SK-N-SH (cell line): Measurements from ENCODE around the gene DPEP2. TPM values are rescaled to one million over a fixed set of nuclear protein-coding genes. Genes with fewer than 3 reads are reported as not detected.
"Not testable (repeated sequence)": the region's sequence is repeated elsewhere in the genome, so short reads cannot be mapped to it uniquely, and the experiment has no call there.

ENCODE experiments used
- CTCF ChIA-PET: fragments of 300-600, 350-600 bp; formaldehyde crosslinking; extraction: SDS; loops from one replicate; lab custom pipeline; 2021; lab: Yijun Ruan, JAX
- POLR2A ChIA-PET: fragments of 350-600 bp; sonication (Branson Sonifier 250); formaldehyde crosslinking; extraction: SDS; loops from one replicate; lab custom pipeline; 2020; ENCODE audit warnings: antibody characterized with exemption, inconsistent platforms; lab: Yijun Ruan, JAX
- DNase-seq: peaks from one replicate; pipeline ENCODE4 v3.0.0; 2012
- H2AFZ ChIP-seq: fragments of 200-600 bp; sonication (generic); 2 replicates; pipeline ENCODE4 v1.8.1; 2016; ENCODE audit warnings: antibody characterized with exemption, mild to moderate bottlenecking, low read depth
- H3F3A ChIP-seq: fragments of 200-600 bp; sonication (generic); replicated peaks from 2 replicates; pipeline ENCODE3; 2016; ENCODE audit warnings: antibody characterized with exemption, mild to moderate bottlenecking; ENCODE audit not compliant: insufficient read depth
- H3K27ac ChIP-seq, 2 experiments: fragments of 200-500 bp in 1 of 2; fragments of 200-600 bp in 1 of 2; sonication (Bioruptor generic) in 1 of 2; sonication (generic), shearing (Covaris generic) in 1 of 2; 2 replicates each; pipeline versions ENCODE4 v1.5.1 to v1.6.1; 2014 to 2016; ENCODE audit warnings: low read depth in 2 of 2, inconsistent platforms in 1 of 2, low read length in 1 of 2, mild to moderate bottlenecking in 1 of 2, mixed read lengths in 1 of 2
- H3K27me3 ChIP-seq: fragments of 200-600 bp; sonication (generic), shearing (Covaris generic); 2 replicates; pipeline ENCODE4 v1.6.1; 2016; ENCODE audit warnings: mixed run types; ENCODE audit not compliant: insufficient read depth
- H3K36me3 ChIP-seq, 2 experiments: fragments of 200-500 bp in 1 of 2; fragments of 200-600 bp in 1 of 2; sonication (Bioruptor generic) in 1 of 2; sonication (generic) in 1 of 2; replicated peaks in 1 of 2; 2 replicates each; pipeline versions ENCODE3 to v1.5.1; 2014 to 2016; ENCODE audit warnings: low read length in 1 of 2, mild to moderate bottlenecking in 1 of 2; ENCODE audit not compliant: insufficient read depth in 2 of 2, control insufficient read depth in 1 of 2
- H3K4me1 ChIP-seq, 2 experiments: fragments of 200-500 bp in 1 of 2; fragments of 200-600 bp in 1 of 2; sonication (Bioruptor generic) in 1 of 2; sonication (generic), shearing (Covaris generic) in 1 of 2; 2 replicates each; pipeline versions ENCODE4 v1.5.1 to v1.6.1; 2014 to 2016; ENCODE audit warnings: low read depth in 1 of 2, low read length in 1 of 2, mixed run types in 1 of 2; ENCODE audit not compliant: insufficient read depth in 2 of 2, control insufficient read depth in 1 of 2
- H3K4me2 ChIP-seq: fragments of 200-600 bp; sonication (generic), shearing (Covaris generic); 2 replicates; pipeline ENCODE4 v1.6.1; 2017; ENCODE audit warnings: mixed run types
- H3K4me3 ChIP-seq, 2 experiments: fragments of 200-500 bp in 1 of 2; fragments of 200-600 bp in 1 of 2; sonication (Bioruptor generic) in 1 of 2; sonication (generic), shearing (Covaris generic) in 1 of 2; 2 replicates each; pipeline versions ENCODE4 v1.5.1 to v1.8.1; 2014 to 2016; ENCODE audit warnings: low read depth in 2 of 2, inconsistent platforms in 1 of 2, low read length in 1 of 2, mild to moderate bottlenecking in 1 of 2, mixed read lengths in 1 of 2, moderate library complexity in 1 of 2
- H3K79me2 ChIP-seq: fragments of 200-600 bp; sonication (generic); 2 replicates; pipeline ENCODE4 v1.8.1; 2017; ENCODE audit warnings: mild to moderate bottlenecking; ENCODE audit not compliant: insufficient read depth
- H3K9ac ChIP-seq: fragments of 200-600 bp; sonication (generic); 2 replicates; pipeline ENCODE4 v1.6.1; 2017; ENCODE audit warnings: mixed run types
- H3K9me2 ChIP-seq: fragments of 200-600 bp; sonication (generic); 2 replicates; pipeline ENCODE4 v1.6.1; 2017; ENCODE audit warnings: mixed run types
- H3K9me3 ChIP-seq: fragments of 200-600 bp; sonication (generic); 2 replicates; pipeline ENCODE4 v1.6.1; 2017; ENCODE audit warnings: mixed run types, mild to moderate bottlenecking, moderate library complexity
- H4K20me1 ChIP-seq: fragments of 200-600 bp; sonication (generic); 2 replicates; pipeline ENCODE4 v1.6.1; 2017; ENCODE audit warnings: mild to moderate bottlenecking, mixed run types; ENCODE audit not compliant: insufficient read depth
- CHD2 ChIP-seq: fragments of 150-350 bp; IDR thresholded peaks from 2 replicates; pipeline ENCODE4 v1.6.1; 2018; ENCODE audit warnings: low read length; ENCODE audit not compliant: partially characterized antibody
- ELF1 ChIP-seq: IDR thresholded peaks from 2 replicates; pipeline ENCODE4 v1.4.0; 2012
- EZH2phosphoT487 ChIP-seq: fragments of 200-600 bp; sonication (generic); IDR thresholded peaks from 2 replicates; pipeline ENCODE4 v1.6.1; 2017; ENCODE audit warnings: low read depth, mixed run types, mild to moderate bottlenecking, antibody characterized with exemption, moderate library complexity, borderline replicate concordance
- GABPA ChIP-seq: IDR thresholded peaks from 2 replicates; pipeline ENCODE4 v1.4.0; 2012; ENCODE audit warnings: low read depth, mild to moderate bottlenecking
- GATA2 ChIP-seq: sonication (generic); formaldehyde crosslinking; IDR thresholded peaks from 2 replicates; pipeline ENCODE4 v1.5.0; 2020; ENCODE audit warnings: mild to moderate bottlenecking, missing genetic modification reagents
- MXI1 ChIP-seq: IDR thresholded peaks from 2 replicates; pipeline ENCODE4 v1.6.1; 2012; ENCODE audit warnings: mild to moderate bottlenecking, low read depth, low read length, improper control_type of control experiment
- NFIC ChIP-seq: IDR thresholded peaks from 2 replicates; pipeline ENCODE4 v1.4.0; 2012; ENCODE audit warnings: borderline replicate concordance
- NRF1 ChIP-seq: IDR thresholded peaks from 2 replicates; pipeline ENCODE4 v1.6.1; 2012; ENCODE audit warnings: low read depth, mild to moderate bottlenecking, low read length
- RAD21 ChIP-seq: IDR thresholded peaks from 2 replicates; pipeline ENCODE4 v1.6.1; 2012; ENCODE audit warnings: mild to moderate bottlenecking, low read length
- RFX5 ChIP-seq: IDR thresholded peaks from 2 replicates; pipeline ENCODE4 v1.6.1; 2012; ENCODE audit warnings: mild to moderate bottlenecking, improper control_type of control experiment, low read length
- RXRA ChIP-seq: IDR thresholded peaks from 2 replicates; pipeline ENCODE4 v1.4.0; 2012; ENCODE audit warnings: low read depth, mild to moderate bottlenecking, borderline replicate concordance
- SMC3 ChIP-seq: IDR thresholded peaks from 2 replicates; pipeline ENCODE4 v1.6.1; 2012; ENCODE audit warnings: low read depth, low read length, improper control_type of control experiment
- TAF1 ChIP-seq: IDR thresholded peaks from 2 replicates; pipeline ENCODE4 v1.6.1; 2012; ENCODE audit warnings: low read depth, mild to moderate bottlenecking, low read length, moderate library complexity, borderline replicate concordance
- TEAD4 ChIP-seq: IDR thresholded peaks from 2 replicates; pipeline ENCODE4 v1.4.0; 2012; ENCODE audit warnings: mild to moderate bottlenecking, borderline replicate concordance; ENCODE audit not compliant: insufficient read depth
- YY1 ChIP-seq: IDR thresholded peaks from 2 replicates; pipeline ENCODE4 v1.4.0; 2012; ENCODE audit warnings: low read depth, mild to moderate bottlenecking
- WGBS: methylation state at CpG from one replicate; pipeline ENCODE4 v1.1.6; 2017; ENCODE audit warnings: low lambda C conversion rate; 5-methylcytosine and 5-hydroxymethylcytosine counted together
- polyA plus RNA-seq, 3 experiments: library from polyadenylated mRNA; depleted of rRNA; stranded (reverse); fragments of >200 nt; gene quantifications; 2 replicates each; pipeline ENCODE4 v1.2.3, GENCODE V29; 2012
- TF ChIP-seq, protein P1 (sequence below): fragments of 150-350 bp; IDR thresholded peaks from 2 replicates; pipeline ENCODE4 v1.6.1; 2017; ENCODE audit warnings: antibody characterized with exemption, low read length, low read depth, borderline replicate concordance
- TF ChIP-seq, protein P2 (sequence below): IDR thresholded peaks from 2 replicates; pipeline ENCODE4 v1.6.1; 2012; ENCODE audit warnings: mild to moderate bottlenecking, low read depth, low read length, moderate library complexity
- TF ChIP-seq, protein P3 (sequence below): IDR thresholded peaks from 2 replicates; pipeline ENCODE4 v1.4.0; 2012; ENCODE audit warnings: low read depth
- TF ChIP-seq, protein P4 (sequence below): fragments of 200-600 bp; sonication (generic); IDR thresholded peaks from 2 replicates; pipeline ENCODE4 v1.6.1; 2017; ENCODE audit warnings: antibody characterized with exemption, mild to moderate bottlenecking, moderate library complexity

The DPEP2 gene
- polyA plus RNA-seq, 1 of the 3 experiments (the other 2 are of a cell fraction) = not detected

DNA sequence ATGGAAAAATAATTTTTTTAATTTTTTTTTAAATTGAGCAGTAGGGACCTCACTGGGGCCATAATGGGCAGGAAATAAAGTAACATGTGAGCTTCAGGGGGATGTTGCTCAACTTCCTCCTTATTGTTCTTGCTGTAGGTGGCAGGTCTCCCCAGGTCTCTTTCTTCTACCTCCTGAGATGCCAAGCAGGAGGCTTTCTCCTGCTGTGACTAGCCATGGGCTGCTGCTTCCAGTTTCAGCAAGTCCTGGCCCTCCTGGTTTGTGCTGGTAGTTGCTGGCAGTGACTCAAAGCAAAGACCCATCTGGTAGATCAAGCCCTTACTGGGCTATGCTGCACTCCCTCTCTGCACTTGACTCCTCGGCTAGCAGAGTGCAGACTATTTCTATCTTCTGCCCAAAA lies 14.2 kb upstream of the DPEP2 start:
- Histone ChIP-seq H3K79me2 (no peaks in the 10 kb centered on the region), H4K20me1 (no peaks in the 10 kb centered on the region), H3F3A (no peaks in the 10 kb centered on the region), H3K9me2 (no peaks in the 10 kb centered on the region), H2AFZ (no peak overlapping the region), H3K27me3 (no peaks in the 10 kb centered on the region), H3K4me1 (no peaks in the 10 kb centered on the region), H3K27ac (no peak overlapping the region), H3K9me3 (no peaks in the 10 kb centered on the region), H3K36me3 (no peaks in the 10 kb centered on the region), H3K4me3 (no peak overlapping the region), H3K4me2 (no peak overlapping the region), H3K9ac (no peak overlapping the region)
- 33% methylated on average over 1 of the region's 1 CpG for WGBS
- no peak for DNase-seq
- TF ChIP-seq CHD2 = no peak
- TF ChIP-seq NFIC = no peak
- no peak for TF ChIP-seq YY1
- no peak for TF ChIP-seq GATA2 (CRISPR knock-in tag)
- no peak for TF ChIP-seq RXRA
- TF ChIP-seq TAF1 = no peak
- TF ChIP-seq, protein P1, sequence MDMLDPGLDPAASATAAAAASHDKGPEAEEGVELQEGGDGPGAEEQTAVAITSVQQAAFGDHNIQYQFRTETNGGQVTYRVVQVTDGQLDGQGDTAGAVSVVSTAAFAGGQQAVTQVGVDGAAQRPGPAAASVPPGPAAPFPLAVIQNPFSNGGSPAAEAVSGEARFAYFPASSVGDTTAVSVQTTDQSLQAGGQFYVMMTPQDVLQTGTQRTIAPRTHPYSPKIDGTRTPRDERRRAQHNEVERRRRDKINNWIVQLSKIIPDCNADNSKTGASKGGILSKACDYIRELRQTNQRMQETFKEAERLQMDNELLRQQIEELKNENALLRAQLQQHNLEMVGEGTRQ = no peak
- no peak for TF ChIP-seq NRF1
- TF ChIP-seq RAD21 = no peak
- TF ChIP-seq MXI1 = no peak
- no peak for TF ChIP-seq ELF1
- no peak for TF ChIP-seq SMC3
- TF ChIP-seq, protein P2, sequence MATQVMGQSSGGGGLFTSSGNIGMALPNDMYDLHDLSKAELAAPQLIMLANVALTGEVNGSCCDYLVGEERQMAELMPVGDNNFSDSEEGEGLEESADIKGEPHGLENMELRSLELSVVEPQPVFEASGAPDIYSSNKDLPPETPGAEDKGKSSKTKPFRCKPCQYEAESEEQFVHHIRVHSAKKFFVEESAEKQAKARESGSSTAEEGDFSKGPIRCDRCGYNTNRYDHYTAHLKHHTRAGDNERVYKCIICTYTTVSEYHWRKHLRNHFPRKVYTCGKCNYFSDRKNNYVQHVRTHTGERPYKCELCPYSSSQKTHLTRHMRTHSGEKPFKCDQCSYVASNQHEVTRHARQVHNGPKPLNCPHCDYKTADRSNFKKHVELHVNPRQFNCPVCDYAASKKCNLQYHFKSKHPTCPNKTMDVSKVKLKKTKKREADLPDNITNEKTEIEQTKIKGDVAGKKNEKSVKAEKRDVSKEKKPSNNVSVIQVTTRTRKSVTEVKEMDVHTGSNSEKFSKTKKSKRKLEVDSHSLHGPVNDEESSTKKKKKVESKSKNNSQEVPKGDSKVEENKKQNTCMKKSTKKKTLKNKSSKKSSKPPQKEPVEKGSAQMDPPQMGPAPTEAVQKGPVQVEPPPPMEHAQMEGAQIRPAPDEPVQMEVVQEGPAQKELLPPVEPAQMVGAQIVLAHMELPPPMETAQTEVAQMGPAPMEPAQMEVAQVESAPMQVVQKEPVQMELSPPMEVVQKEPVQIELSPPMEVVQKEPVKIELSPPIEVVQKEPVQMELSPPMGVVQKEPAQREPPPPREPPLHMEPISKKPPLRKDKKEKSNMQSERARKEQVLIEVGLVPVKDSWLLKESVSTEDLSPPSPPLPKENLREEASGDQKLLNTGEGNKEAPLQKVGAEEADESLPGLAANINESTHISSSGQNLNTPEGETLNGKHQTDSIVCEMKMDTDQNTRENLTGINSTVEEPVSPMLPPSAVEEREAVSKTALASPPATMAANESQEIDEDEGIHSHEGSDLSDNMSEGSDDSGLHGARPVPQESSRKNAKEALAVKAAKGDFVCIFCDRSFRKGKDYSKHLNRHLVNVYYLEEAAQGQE = no peak
- TF ChIP-seq, protein P3, sequence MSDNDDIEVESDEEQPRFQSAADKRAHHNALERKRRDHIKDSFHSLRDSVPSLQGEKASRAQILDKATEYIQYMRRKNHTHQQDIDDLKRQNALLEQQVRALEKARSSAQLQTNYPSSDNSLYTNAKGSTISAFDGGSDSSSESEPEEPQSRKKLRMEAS = no peak
- TF ChIP-seq TEAD4 = no peak
- TF ChIP-seq, protein P4, sequence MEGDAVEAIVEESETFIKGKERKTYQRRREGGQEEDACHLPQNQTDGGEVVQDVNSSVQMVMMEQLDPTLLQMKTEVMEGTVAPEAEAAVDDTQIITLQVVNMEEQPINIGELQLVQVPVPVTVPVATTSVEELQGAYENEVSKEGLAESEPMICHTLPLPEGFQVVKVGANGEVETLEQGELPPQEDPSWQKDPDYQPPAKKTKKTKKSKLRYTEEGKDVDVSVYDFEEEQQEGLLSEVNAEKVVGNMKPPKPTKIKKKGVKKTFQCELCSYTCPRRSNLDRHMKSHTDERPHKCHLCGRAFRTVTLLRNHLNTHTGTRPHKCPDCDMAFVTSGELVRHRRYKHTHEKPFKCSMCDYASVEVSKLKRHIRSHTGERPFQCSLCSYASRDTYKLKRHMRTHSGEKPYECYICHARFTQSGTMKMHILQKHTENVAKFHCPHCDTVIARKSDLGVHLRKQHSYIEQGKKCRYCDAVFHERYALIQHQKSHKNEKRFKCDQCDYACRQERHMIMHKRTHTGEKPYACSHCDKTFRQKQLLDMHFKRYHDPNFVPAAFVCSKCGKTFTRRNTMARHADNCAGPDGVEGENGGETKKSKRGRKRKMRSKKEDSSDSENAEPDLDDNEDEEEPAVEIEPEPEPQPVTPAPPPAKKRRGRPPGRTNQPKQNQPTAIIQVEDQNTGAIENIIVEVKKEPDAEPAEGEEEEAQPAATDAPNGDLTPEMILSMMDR = no peak
- no peak for TF ChIP-seq EZH2phosphoT487
- no peak for TF ChIP-seq RFX5
- TF ChIP-seq GABPA = no peak
- POLR2A ChIA-PET = interaction anchor here (0.6 kb wide), 1 partner anchor 57 kb away, joined by 7 read pairs; no protein-coding TSS in a partner anchor
- CTCF ChIA-PET = interaction anchor here (0.9 to 1.3 kb wide), 2 partner anchors 197 to 215 kb away, joined by 3 to 4 read pairs; no protein-coding TSS in a partner anchor

DNA sequence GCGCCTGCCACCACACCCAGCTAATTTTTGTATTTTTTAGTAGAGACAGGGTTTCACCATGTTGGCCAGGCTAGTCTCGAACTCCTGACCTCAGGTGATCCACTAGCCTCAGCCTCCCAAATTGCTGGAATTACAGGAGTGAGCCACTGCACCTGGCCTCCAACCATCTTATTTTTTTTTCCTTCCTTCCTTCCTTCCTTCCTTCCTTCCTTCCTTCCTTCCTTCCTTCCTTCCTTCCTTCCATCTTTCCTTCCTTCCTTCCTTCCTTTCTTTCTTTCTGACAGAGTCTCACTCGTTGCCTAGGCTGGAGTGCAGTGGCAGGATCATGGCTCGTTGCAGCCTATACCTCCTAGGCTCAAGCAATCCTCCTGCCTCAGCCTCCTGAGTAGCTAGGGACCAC lies 10.6 kb upstream of the DPEP2 start:
- CTCF ChIA-PET = interaction anchor here (0.7 to 1.0 kb wide), 2 partner anchors 17 to 30 kb away, joined by 3 read pairs; no protein-coding TSS in a partner anchor
- H3K79me2 ChIP-seq, POLR2A ChIA-PET, H3K4me3 ChIP-seq, H3K27me3 ChIP-seq, H3K9me2 ChIP-seq, H3K9ac ChIP-seq, H3K4me1 ChIP-seq, H3F3A ChIP-seq, H2AFZ ChIP-seq, H3K36me3 ChIP-seq, H3K4me2 ChIP-seq, DNase-seq, H4K20me1 ChIP-seq, H3K27ac ChIP-seq, H3K9me3 ChIP-seq: not testable (repeated sequence)
- 38% methylated on average over 4 of the region's 4 CpGs for WGBS
